ENCODE data around the gene DCC.

DCC gene

DNA sequence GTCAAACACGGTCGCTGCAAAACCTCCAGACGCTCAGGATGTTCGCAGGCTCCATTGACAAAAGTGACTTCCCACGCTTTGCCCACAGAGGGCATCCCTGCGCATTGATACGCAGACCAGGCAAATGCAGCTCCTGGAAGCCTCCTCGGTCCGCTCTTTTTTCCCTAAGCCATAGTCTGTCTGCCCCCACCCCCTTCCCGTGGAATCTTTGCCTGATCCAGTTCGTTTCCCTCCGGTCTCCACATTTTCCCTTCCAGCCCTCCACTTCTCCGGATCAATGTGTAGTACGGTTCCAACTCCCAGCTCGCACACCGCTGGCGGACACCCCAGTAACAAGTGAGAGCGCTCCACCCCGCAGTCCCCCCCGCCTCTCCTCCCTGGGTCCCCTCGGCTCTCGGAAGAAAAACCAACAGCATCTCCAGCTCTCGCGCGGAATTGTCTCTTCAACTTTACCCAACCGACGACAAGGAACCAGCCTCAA lies at the start of gene DCC:
TSS of gene DCC (plus strand) at position 307 of the 481 bp plus-strand sequence. CDS start 591 bp downstream, outside the sequence.
- no peak for DNase-seq

DNA sequence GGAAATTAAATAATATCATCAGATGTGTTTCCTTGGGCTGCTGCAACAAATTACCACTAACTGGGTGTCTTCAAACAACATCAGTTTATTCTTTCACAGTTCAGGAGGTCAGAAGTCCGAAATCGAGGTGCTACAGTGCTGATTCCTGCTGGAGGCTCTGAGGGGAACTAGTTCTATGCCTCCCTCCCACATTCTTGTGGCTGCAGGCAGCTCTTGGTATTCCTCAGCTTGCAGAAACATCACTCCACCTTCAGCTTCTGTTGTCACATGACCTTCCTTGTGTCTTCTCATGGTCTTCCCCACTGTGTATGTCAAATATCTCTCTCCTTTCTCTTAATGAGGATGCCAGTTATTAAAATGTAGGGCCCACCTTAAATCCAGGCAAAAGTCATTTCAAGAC lies 29.3 kb upstream of the DCC start:
- DNase-seq, result no peak

- no peak for DNase-seq
Observed at GRCh38 chr18:52311331-52311730, 28.7 kb upstream of the DCC start.

DNA sequence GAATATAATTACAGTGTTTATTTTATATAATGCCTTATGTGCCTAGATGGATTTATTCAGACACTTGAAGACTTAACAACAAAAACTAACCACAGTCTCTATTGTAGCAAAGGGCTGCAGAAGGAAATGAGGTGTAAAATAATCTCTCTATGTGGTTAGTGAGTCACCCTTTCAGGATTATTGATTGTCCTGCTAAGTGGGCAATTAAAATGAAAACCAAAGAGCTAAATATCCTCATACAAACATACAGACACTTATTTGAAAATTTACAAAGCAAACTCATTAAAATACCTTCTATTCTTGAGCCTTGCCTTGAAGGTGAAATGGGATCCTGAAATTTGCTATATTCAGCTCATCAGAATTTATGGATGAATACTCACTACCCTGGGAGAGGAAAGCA lies 27.7 kb upstream of the DCC start:
- DNase-seq, result peak; percentile 50

- DNase-seq, result no peak
Observed at GRCh38 chr18:52313213-52313612, 26.8 kb upstream of the DCC start.

- no peak for DNase-seq
Observed at GRCh38 chr18:52319424-52319983, 20.5 kb upstream of the DCC start.

DNA sequence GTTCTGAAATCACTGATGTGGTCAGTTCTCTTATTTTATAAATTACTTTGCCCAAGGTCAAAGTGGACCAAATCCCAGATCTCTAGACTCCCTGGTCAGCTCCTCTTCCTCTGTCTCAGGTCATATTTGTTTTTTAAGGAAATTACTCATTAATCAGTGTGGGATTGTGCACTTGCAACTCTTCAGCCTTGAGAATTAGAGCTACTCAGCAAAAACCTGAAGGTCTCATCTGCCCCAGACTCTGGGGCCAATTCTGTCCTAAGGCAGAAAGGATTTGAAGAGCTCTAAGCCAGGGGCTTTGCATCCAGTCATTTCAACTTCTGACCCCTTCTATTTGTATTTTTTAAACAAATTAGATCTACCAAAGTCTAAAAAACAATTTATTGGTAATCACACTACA lies 17.7 kb upstream of the DCC start:
- DNase-seq, result no peak

- no peak for DNase-seq
Observed at GRCh38 chr18:52323802-52324201, 16.2 kb upstream of the DCC start.

- no peak for DNase-seq
Observed at GRCh38 chr18:52325997-52326396, 14.0 kb upstream of the DCC start.

- DNase-seq, result no peak
Observed at GRCh38 chr18:52333860-52334259, 6.1 kb upstream of the DCC start.

DNA sequence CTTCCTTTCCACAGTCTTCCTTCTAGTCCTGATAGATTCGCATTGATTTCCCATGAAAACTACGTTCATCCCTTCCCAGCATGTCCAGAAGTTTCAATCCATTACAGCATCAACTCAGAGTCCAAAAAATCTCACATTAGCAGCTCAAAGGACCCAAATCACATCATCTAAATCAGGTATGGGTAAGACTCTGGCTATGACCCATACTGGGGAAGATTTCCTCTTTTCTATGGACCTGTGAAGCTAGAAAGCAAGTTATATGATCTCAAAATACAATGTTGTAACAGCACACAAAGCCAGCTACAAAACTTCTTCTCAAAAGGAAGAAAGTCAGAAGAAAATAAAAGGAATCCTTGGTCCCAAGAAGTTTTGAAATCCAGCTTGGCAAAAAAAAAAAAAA lies 5.7 kb upstream of the DCC start:
- DNase-seq, result no peak

DNA sequence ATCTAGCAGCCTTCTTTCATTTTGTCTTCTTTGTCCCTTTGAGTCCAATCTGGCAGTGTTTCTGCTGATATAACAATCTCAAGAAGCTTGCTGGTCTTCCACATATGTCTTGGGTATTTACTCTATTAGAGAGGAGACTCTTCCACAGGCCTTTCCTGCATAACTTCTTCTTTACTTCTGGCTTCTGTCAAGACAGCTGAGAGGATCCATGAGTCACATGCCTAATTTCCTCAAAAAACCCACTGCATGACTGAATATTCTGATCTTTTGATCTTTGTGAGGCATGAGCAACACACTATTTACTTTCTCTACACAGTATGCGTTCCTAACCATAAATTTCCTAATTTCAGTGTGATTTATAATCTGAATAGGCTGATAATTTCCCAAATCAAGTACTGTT lies 5.1 kb upstream of the DCC start:
- DNase-seq, result no peak

DNA sequence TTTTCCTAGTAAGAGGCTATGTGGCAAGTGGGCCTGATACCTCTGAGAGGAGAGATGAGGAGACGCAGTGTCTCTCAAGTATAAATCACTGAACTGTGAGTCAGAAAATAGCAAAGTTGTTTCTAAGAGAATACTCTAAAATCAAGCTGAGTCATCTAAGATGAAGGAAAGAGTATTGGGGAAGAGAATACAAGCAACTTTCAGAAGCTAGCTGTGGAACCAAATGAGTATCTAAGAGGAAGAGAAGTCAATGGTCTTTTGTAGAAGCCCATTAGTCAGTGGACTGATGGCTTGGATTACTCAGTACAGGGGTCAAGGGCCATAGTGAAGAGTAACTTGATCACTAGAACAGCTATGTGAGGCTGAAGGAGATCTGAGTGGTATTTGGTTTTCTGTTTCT lies 2.7 kb upstream of the DCC start:
- no peak for DNase-seq

GRCh38 chr18:52340406-52341102 lies 557 bp downstream of the DCC start:
- DNase-seq, result no peak

DNA sequence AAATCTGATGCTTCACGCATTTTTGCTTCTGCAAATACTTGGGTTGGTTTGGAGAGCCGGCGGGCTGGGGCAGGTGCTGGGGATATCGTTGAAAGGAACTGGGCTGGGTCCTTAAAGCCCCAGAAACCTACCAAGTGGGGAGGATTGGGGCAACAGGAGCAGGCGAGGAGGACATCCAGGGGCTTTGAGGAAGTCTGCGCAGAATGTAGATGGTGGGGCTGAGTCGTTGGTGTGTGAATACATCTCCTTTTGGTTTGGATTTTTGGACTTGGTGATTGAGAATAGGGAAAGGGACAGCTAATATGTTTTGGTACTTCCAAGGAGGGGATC lies 1.1 kb downstream of the DCC start:
- no peak for DNase-seq

DNA sequence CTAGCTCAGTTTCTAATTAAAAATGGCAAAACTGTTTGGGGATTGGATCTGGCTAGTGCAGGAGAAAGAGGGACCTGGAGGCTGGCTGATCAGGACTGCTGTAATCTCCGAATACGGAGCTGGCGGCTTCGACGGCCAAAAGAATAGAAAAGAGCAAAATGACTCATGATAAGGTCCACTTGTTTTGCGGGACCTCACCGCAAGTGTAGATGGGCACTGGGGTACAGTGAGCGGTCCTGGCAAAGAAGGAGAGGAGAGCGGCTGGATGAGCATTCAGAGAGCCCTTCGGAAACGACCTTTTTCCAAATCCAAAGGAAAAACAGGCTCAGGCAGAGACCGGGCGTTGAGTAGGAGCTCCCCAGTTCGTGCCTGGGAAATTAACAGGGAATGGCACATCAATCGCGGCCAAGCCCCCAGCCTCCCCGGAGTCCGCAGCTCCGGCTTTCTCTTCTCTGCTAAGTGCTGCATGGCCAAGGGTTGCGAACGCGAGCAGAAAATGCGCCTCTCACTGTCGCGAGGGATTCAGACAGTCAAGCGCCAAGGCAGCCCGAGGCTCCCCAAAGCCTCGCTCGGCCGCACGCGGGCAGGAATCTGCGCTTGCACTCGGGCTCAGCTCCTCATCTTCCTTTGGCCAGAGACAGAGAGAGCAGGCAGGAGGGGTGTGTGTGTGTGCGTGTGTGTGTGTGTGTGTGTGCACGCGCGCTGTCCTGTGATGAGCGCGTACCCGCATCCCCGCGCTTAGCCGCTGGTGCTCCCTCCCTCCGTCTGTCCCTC lies 1.8 kb downstream of the DCC start:
- DNase-seq, result no peak

- no peak for DNase-seq
Observed at GRCh38 chr18:52342456-52342855, 2.5 kb downstream of the DCC start.

DNA sequence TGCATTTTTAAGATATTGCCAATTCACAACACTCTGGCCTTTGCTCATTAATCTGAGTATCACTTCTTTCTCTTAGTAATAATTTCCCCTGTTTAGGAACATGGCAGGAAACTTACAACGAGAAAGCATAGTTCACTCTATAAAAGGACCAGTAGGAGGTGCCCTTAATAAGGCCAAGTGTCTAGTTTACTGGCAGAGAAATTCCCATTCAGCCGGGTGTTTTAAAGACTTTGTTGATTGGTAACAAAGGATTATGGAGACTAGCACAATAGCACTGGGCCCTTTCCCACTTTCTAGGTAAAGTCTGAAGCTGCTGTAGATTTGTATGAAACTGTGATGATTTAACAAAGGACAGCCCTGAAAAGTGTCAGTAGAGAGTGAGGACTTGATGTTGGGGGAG lies 3.1 kb downstream of the DCC start:
- DNase-seq, result no peak

DNA sequence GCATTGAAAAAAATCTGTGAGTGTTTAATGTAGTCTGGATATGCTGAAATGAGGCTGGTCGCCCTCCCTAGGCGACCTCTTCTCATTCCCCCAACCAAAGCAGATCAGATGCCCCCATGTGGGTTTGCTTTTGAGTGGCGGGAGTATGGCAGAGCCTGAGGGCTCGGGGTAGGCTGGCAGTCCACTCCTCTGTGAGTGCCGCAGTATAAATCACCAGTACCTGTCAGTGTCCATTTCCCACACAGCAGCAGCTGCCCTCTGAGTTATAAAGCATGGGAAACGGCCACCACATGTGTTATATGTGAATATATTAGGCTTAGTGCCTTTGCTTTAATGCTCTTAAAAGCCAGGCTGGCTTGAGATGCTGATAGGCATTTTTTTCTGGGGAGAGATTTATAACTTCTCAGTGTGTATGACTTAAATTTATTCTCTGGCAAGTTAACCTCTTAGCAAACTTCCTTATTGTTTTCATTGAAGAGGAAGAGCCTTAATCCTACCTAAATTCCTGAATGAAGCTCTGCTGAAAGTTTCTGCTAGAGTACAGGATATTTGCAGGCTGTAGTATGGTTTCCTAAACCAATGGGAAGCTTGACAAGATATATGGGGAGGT lies 3.8 kb downstream of the DCC start:
- no peak for DNase-seq

GRCh38 chr18:52344881-52345280 lies 4.9 kb downstream of the DCC start:
- no peak for DNase-seq

DNA sequence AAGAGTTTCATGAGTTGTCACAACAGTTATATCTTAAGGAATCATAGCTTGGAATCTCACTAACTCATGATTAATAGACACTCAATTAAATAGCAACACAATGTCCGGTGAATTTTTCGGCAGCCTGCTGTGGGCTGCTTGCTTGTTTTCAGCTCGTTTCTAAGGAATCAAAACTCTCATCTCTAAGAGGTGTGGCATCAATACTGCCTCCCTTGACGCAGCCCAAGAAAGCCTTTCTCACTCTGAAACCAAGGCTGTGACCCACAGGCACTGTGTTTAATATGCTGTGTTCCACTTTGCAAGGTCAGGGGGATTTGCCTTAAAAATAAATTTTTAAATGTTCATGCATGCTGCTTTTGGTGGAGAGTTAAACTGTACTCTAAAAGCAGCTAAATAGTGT lies 5.4 kb downstream of the DCC start:
- no peak for DNase-seq

- DNase-seq, result no peak
Observed at GRCh38 chr18:52348209-52348608, 8.2 kb downstream of the DCC start.

DNA sequence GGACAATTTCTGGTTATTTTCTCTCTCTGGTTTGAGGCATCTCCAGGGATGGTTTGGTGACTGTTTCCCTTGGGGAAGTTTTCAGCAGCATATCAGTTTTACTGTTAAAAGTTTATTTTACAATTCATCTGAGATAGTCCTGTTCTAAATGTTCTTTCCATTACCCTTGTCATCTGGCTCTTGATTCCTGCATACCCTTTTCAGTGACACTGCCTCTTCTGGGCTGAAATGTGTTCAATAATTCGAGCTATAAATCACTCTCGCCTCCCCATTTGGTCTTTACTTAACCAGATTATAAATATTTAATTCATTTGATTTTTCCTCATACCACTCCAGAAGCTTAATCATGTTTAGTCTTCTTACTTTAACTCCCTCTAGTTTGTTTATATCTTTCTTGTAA lies 9.5 kb downstream of the DCC start:
- no peak for DNase-seq

- no peak for DNase-seq
Observed at GRCh38 chr18:52352920-52353319, 12.9 kb downstream of the DCC start.
